GM19438 (cell line): ENCODE results near the gene RAET1E.
"Not testable (repeated sequence)": the region's sequence is repeated elsewhere in the genome, so short reads cannot be mapped to it uniquely, and the experiment has no call there.

Experiments used
- ATAC-seq: cut with Tn5 transposase; IDR thresholded peaks from one replicate; pipeline ENCODE4 v1.9.1; 2021; ENCODE audit warnings: low read depth; ENCODE audit not compliant: unreplicated experiment

Gene RAET1E, protein sequence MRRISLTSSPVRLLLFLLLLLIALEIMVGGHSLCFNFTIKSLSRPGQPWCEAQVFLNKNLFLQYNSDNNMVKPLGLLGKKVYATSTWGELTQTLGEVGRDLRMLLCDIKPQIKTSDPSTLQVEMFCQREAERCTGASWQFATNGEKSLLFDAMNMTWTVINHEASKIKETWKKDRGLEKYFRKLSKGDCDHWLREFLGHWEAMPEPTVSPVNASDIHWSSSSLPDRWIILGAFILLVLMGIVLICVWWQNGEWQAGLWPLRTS

DNA sequence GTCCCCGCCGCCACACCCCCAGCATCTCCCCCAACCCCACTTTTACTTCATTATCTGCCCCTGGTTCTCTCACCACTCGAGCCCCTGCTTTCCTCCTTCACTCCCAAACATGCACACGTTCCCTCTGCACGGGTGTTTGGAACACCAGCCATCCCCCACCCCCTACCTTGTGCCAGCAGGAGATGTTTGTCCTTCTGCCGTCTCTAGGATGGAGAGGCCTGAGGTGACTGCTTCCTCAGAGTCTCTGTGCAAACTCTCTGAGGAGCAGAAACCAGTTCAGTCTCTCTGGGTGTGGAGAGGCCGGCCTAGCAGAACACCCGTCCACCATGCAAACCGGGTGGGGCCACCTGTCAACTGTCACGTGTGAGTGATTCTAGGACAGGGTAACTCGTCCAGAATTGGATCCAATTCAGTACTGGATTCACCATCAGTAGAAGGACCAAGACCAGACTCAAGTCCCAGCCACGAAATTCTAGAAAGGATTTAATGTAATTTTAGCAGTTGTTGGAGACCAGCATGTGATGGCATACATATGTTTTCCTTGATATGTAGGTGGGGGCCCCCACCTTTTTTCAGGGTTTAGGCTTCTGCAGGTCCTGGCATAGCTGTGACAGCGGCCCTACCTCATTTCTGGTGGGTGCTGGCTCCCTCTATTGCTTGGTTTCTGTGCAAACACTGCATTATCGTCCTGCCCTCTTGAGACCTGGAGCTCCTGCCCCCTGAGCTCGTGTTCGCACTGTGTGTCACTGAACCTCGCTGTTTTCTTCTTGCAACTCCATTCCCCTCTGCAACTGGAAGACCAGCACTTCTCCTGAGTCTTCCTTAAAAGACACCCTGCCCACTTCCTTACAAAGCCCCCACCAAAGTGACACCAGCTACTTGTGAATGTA lies at the start of gene RAET1E:
Gene RAET1E (minus strand): TSS at position 259 of the 890 bp plus-strand sequence. CDS start 7,212 bp downstream, outside the sequence.
- ATAC-seq: no peak

DNA sequence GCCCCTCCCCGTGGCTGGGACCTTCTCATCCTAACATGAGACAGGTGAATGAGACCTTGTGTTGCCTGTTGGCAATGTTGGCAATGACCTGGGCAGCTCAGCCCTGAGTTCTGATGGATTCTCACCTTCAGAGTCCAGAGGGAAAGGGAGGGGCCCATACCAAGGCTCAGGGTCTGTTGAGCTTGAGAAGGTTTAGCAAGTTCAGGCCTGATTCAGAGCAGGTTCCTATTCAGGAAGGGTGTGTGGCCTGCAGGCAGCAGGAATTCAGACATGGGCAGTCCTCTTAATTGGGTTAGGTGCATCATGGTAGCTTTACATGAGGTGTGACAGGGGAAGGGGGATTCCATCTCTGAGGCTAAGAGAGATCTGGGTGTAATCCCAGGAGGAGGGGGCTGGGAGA lies 49.6 kb upstream of the RAET1E start:
- not testable (repeated sequence) for ATAC-seq

DNA sequence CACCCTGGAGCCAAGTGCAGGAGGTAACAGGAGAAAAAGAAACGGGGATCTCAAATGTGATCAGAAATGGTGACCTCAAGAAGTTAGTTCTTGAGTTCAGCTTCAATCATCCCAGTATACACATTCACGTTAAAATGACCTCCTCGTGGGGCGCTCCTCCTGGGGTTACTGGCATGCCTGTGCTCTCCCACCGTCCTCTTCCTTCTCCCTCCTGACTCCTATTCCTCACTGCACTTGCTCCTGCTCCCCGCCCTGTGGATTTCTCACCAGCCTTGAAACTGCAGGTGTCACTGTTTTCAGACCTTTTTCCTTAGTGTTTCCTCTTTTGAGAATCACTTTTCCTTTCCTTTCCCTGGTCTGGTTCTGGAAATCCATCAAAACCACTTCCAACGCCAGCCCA lies 48.7 kb upstream of the RAET1E start:
- not testable (repeated sequence) for ATAC-seq

DNA sequence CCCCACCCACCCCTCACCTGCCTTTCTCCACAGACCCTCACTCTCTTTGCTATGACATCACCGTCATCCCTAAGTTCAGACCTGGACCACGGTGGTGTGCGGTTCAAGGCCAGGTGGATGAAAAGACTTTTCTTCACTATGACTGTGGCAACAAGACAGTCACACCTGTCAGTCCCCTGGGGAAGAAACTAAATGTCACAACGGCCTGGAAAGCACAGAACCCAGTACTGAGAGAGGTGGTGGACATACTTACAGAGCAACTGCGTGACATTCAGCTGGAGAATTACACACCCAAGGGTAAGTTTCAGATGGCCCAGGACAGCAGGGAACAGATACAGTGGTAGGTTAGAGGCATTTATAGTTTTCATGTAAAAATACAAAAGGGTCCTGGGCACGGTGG lies 47.4 kb upstream of the RAET1E start:
- ATAC-seq: not testable (repeated sequence)

DNA sequence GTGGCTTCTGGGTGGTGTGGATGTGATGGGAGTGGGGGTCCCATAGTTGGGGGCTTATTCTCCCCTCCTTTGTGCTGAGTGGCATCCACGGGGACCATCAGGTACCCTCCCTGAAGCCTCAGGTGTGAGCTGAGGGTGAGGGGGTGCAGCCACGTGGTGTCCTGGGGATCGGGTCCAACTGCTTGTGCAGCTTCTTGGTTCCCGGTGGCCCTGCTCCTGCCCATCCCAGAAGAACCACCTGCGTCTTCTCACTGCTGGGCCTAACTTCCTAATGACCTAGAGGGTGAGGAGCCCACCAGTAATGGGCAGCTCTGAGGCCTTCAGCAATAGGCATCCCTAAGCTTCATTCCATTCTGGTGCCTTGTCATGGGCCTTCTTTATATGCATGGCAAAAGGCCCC lies 45.4 kb upstream of the RAET1E start:
- ATAC-seq: not testable (repeated sequence)

DNA sequence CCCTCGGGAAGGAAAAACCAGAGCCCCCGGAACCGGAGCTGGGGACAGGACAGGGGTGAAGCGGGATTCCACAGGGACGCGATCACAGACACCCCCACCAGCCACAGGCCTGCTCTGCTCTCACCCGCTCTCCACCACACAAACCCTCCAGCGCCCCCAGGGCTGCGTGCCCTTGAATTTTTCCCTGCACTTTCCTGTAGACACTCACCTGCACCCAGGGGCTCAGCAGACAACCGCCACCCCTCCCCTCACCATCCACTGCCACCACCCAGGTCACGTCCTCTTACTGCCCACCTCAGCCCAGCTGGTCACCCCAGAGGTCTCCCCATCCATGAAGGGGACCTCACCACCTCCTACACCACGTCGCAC lies 44.5 kb upstream of the RAET1E start:
- ATAC-seq: no peak

DNA sequence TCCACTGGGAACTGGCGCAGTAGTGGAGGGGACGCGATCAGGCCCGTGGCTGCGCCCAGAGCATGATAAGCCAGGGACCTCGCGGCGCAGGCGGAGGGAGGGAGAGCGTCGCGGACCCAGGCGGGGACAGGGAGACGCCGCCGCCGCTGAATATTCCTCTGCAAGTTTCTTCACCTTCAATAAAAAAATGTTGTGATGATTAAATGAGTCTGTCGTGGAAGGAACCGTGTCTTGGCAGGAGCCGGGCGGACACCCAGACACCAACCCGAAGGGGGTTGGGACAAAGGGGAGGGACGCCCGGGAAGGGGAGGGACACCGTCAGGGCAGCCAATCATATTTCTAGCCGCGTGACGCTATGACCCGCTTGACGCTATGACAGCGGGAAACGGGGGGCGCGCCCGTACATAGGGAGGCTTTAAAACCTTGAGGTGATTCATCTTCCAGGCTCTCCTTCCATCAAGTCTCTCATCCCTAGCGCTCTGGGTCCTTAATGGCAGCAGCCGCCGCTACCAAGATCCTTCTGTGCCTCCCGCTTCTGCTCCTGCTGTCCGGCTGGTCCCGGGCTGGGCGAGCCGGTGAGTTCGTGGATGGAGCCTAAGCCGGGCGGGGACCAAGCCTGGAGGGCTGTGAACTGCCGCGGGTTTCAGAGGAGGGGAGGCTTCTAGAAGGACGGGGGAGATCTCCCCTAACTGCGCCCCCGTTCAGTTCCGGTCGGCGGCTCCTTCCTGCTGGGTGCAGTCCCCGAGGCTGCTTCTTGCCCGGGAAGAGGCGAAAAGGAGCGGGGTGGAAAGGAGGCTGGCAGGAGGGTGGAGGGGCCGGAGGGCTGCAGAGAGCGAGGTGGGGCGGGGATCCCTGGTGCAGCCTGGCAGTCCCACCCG lies 43.9 kb upstream of the RAET1E start, which contains the start of gene ULBP2:
Gene ULBP2 (plus strand): TSS at position 432 of the 878 bp plus-strand sequence. CDS start 59 bp downstream, at position 491.
- peak; percentile 42 for ATAC-seq

DNA sequence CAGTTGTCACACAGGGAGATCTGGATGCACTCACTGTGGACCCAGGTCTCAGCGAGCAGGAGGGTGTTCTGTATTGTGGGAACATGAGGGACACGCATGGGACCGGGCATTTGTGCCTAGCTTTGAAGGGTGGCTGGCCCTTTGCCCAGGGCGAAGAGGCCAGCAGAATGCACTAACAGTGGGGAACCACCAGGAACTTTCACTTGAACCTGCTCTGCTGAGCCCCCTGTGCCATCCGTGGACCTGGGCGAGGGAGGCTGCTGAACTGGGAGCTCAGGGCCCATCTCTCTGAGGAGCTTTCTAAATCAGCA lies 42.7 kb upstream of the RAET1E start:
- no peak for ATAC-seq

DNA sequence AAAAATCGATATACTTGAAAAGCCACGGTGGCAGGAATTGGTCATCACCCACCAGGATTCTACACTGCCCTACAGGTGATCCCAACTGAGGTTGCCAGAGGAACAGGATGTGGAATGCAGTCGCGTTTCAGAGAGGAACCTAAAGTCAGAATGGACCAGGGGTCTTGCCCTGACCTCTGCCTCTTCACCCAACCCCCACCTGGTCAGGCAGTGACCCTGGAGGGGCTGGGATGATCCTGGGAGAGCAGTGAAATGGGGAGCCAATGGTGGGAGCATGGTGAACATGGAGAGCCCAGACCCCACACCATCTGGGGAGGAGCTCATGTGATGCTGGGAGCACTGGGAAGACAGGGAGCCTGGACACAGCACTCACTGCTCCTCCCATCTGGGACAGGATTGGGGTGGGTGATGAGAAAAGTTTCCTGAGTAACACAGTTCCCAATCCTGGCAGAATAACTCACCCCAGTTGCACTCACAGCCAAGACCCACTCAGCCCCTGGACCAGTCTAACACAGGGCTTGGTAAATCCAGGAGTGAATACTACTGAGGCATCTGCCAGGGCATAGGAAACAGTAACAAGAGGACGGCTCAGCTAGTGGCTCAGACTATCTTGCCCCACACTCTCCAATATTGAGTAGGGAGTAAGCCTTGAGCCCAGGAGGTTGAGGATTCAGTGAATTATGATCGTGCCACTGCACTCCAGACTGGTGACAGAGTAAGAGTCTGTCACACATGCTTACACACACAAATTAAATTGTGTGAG lies 42.2 kb upstream of the RAET1E start:
- ATAC-seq: no peak

DNA sequence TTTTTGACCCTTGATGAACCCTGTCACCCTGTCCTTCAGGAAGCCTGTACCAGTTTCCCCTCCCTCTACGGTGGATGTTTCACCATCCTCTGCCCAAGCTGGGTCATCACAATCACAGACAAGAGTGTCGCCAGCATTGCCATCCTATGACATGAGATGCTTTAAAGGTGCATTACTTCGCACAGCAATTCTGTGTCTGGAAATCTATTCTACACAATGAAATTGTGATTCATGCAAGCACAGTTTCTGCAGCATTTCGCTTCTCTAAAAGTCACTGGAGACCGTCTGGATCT lies 41.4 kb upstream of the RAET1E start:
- ATAC-seq: no peak

DNA sequence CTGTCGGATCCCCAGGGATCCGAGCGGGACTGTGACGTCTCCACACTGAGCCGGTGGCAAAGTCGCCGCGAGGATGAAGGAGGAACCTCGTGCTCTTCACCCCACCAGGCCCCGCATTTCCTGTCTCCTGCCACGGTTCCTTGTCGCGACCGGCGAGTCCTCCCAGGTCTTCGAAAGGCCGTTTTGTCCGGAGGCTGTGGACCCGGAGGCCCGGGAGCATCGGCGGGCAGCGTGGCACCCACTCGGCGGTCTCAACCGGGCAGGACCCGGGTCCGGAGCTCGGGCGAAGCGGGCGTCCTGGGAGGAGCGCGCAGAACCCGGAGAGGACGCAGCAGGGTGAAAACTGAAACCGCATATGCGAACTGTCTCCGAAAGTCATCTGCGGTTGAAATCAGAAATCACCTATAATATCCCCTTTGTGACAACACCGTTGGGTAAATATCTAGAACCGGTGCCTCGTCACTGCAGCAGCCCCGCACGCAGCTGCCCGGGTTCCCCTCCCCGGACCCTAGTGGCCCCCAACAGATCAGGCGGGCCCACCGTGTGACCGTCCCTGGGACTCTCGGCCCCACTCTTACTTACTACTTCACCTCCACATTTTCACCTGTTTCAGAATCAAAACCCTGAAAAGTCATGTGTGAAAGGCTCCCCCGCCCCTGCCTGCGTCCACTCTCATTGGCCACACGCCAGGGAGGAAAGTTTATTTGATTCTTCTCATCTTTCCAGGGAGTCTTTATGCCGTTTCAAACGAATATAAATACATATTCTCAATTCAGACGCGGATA lies 40.9 kb upstream of the RAET1E start:
- ATAC-seq: peak; percentile 78

DNA sequence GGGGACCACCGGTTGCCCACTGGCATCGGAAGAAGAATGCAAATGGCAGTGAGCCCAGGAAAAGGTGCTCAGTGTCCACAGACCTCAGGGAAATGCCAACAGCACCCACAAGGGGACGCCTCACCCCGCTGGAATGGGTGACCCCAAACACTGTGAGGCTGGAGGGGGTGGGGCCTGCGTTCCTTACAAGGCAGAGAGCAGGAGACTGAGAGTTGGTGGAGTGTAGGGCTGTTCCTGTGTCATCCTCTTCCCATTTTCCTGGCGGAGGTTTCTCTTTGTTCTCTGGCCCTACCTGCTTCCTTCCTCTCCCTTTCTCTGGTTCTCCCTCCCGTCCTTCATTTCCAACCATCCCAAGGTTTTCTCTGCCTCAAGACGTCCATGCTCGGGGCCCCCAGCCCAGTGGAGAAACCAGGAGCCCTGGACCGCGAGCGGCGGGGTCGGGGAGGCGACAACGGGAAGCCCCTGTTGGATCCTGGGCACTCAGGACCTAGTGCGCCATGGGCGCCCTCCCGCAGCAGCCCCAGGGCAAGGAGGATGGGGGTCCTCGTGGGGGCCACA lies 40.2 kb upstream of the RAET1E start:
- ATAC-seq: not testable (repeated sequence)

DNA sequence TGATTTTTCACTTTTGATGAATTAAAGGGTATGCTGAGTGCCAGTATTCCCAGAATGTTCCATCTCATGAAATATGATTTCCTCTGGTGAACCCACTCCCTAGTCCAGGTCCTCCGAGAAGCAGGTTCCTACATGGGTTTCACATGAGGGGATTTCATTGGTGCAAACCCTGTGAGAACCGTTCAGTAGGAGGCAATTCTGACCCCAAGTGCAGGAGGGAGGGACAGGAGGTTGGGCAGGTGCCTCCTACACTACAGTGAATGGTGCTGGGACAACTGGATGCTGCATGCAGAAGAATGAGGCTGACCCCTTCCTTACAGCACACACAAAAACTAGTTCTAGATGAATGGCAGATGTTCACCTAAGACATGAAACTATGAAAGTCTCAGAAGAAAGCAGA lies 38.8 kb upstream of the RAET1E start:
- no peak for ATAC-seq

DNA sequence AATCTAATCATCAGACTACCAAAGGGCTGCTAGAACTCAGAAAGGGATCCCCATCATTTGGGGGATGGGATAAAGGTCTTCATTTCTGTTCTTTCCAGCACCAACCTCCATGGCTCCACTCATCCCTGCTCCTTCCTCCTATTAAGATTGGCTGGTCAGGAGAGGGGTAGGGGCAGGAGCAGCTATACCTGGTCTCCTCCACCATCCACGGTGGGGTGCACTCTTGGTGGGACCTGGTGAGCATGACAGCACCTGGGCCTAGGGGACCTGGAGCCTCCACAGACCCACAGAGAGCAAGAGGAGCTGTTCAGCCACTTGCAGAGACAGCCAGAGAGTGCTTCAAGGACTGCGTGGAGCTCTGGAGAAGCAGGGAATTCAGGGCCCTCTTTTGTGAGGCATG lies 37.8 kb upstream of the RAET1E start:
- no peak for ATAC-seq

DNA sequence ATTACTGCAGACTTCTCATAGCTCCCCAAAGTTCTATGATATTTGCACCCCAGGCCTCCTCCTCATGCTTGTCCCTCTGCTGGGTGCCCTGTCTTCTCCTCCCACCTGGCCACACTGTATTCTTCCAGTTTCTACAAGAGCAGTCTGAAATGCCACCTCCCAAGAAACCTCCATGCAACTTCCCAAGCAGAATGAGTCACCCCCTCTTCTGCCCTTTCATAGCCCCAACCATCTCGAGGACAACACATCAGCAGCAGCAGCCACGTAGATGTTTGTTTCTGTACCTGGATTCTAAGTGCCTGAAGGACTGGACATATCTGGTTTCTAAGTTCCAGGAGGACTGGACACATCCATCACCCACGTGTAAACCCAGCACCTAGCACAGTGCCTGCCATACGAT lies 37.3 kb upstream of the RAET1E start:
- no peak for ATAC-seq

DNA sequence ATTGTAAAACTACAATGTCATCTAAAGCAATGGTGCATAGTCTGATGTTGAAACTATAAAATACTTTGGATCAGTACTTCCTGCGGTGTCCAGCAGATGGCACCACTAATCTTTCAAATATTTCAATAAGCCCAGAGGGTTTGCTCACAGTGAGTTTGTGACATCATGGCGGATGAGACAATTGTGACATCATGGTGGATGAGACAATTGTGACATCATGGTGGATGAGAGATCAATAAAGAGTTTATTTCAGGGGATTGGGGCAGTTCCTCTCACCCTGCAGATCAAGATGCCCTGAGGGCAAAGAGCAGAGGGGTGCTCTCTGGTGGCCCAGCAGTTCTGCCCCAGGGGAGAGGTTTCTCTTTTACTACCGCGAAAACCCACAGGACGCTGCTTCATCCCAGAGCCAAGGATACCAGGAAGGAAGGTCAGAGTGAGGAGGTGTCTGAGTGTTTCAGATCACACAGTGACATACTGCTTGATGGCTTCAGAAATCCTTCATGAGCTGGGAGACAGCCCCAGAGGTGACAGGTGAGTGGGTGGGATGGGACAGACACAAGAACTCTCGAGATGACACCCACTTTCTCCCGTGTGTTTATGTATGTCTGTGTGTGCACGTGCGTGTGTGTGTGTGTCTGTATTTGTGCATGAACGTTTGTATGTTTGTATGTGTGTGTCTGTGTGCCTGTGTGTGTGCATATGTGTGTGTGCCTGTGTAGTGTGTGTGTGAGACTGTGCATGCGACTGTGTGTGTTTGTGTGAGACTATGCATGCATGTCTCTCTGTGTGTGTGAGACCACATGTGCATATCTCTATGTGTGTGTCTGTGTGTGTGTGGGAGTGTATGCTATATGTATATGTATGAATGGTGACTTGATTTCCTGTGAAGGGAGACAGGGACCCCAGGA lies 36.6 kb upstream of the RAET1E start:
- no peak for ATAC-seq

DNA sequence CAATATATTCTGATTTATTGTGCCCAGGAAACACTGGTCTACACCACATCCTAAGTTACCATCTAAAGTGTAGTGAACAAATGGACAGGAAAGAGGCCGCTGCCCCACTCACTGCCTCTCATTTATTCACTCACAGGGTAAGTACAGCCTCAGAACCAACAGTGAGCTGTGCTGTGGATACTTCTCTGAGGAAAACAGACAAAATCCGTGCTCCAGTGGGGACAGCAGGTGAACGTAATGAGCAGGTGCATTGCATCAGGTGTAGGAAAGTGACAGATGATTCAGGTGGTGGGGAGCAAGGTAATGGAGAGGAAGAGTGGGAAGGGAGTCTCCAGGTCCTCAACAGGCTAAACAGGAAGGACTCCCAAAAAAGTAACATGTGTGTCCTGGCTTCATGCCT lies 35.5 kb upstream of the RAET1E start:
- no peak for ATAC-seq

DNA sequence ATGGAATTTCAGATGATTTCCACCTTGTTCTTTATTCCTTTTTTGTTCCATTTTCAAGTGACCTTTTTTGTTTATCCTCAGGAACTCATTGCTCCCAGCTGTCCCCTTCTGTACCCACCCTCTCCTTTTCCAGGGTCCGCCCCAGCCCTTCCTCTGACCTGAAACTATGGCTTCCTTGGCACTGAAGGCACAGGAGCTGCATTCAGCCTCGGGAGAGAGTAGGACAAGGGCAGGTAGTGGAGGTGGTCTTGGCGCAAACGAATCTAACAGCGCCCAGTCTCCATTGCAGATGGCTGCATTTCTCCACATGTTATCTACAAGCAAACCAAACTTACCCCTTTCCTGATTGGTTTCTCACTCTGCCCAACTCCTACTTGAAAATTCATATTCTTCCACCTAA lies 35.1 kb upstream of the RAET1E start:
- ATAC-seq: no peak
